ENCODE data around the gene ADARB2.

DNA sequence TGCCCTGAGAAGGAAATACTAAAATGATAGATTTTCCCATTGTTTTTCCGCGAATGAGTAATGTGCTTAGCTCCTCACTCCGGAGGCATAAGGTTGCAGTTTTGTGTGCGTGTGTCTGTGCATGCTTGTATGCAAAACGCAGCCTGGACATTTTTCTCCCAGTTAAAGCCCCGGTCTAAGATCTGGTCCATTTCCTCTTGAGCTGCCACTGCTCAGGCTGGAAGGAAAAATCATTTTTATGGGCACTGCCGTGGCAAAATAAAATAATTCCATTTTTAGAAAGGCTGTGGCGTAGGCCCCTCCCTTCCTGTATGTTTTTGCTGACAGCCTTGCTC lies 420.5 kb downstream of the ADARB2 start:
- no peak for TF ChIP-seq CTCF (tag by site-specific recombination; IDR thresholded peaks at IDR 0.05)
- no peak for TF ChIP-seq ZBTB26 (tag by site-specific recombination; optimal IDR thresholded peaks at IDR 0.05)
- no peak for TF ChIP-seq ZNF350 (tag by site-specific recombination; IDR thresholded peaks at IDR 0.05)
- TF ChIP-seq ZNF311 (tag by site-specific recombination; IDR thresholded peaks at IDR 0.05; ENCODE audit: borderline replicate concordance) = no peak
- TF ChIP-seq HOXA7 (CRISPR knock-in tag; IDR thresholded peaks at IDR 0.05; ENCODE audit: borderline replicate concordance) = no peak
- no peak for TF ChIP-seq ZNF660 (tag by site-specific recombination; IDR thresholded peaks at IDR 0.05)
- TF ChIP-seq ZNF133 (tag by site-specific recombination; IDR thresholded peaks at IDR 0.05) = no peak
- TF ChIP-seq RBAK (tag by site-specific recombination; IDR thresholded peaks at IDR 0.05) = no peak
- TF ChIP-seq, protein P1, sequence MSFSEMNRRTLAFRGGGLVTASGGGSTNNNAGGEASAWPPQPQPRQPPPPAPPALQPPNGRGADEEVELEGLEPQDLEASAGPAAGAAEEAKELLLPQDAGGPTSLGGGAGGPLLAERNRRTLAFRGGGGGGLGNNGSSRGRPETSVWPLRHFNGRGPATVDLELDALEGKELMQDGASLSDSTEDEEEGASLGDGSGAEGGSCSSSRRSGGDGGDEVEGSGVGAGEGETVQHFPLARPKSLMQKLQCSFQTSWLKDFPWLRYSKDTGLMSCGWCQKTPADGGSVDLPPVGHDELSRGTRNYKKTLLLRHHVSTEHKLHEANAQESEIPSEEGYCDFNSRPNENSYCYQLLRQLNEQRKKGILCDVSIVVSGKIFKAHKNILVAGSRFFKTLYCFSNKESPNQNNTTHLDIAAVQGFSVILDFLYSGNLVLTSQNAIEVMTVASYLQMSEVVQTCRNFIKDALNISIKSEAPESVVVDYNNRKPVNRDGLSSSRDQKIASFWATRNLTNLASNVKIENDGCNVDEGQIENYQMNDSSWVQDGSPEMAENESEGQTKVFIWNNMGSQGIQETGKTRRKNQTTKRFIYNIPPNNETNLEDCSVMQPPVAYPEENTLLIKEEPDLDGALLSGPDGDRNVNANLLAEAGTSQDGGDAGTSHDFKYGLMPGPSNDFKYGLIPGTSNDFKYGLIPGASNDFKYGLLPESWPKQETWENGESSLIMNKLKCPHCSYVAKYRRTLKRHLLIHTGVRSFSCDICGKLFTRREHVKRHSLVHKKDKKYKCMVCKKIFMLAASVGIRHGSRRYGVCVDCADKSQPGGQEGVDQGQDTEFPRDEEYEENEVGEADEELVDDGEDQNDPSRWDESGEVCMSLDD (tag by site-specific recombination; IDR thresholded peaks at IDR 0.05) = no peak
- TF ChIP-seq ZNF530 (tag by site-specific recombination; IDR thresholded peaks at IDR 0.05; ENCODE audit: low read depth) = no peak
- TF ChIP-seq ZNF280D (tag by site-specific recombination; IDR thresholded peaks at IDR 0.05) = no peak
- no peak for TF ChIP-seq ZNF600 (tag by site-specific recombination; IDR thresholded peaks at IDR 0.05)
